Fibroblast of lung (primary cell): ENCODE measurements around the gene UBAP1L.

Experiments used
- EZH2 ChIP-seq: IDR thresholded peaks from 2 replicates; pipeline ENCODE4 v1.5.1; 2012; ENCODE audit warnings: low read length, control low read depth, mild to moderate bottlenecking; ENCODE audit errors: missing control alignments
- TF ChIP-seq, protein P1 (sequence below), 2 donors: IDR thresholded peaks in 1 of 2; conservative IDR thresholded peaks in 1 of 2; 1 replicate in 1 of 2; 2 replicates in 1 of 2; pipeline ENCODE4 v1.5.1; 2011 to 2012; ENCODE audit warnings: low read length in 2 of 2, control low read depth in 1 of 2, inconsistent platforms in 1 of 2, low read depth in 1 of 2, mild to moderate bottlenecking in 1 of 2

GRCh38 chr15:65105038-65105437, 10.0 kb downstream of the UBAP1L start:
- TF ChIP-seq, protein P1, sequence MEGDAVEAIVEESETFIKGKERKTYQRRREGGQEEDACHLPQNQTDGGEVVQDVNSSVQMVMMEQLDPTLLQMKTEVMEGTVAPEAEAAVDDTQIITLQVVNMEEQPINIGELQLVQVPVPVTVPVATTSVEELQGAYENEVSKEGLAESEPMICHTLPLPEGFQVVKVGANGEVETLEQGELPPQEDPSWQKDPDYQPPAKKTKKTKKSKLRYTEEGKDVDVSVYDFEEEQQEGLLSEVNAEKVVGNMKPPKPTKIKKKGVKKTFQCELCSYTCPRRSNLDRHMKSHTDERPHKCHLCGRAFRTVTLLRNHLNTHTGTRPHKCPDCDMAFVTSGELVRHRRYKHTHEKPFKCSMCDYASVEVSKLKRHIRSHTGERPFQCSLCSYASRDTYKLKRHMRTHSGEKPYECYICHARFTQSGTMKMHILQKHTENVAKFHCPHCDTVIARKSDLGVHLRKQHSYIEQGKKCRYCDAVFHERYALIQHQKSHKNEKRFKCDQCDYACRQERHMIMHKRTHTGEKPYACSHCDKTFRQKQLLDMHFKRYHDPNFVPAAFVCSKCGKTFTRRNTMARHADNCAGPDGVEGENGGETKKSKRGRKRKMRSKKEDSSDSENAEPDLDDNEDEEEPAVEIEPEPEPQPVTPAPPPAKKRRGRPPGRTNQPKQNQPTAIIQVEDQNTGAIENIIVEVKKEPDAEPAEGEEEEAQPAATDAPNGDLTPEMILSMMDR (conservative IDR thresholded peaks at IDR 0.05 in 1 of 2, IDR thresholded peaks at IDR 0.05 in 1 of 2; ENCODE audit: low read depth in 1 of 2, low read length in 2 of 2) = no peak
- no peak for TF ChIP-seq EZH2
